Mesothelial cell of epicardium (in vitro differentiated cells): ENCODE measurements around the gene LTB4R2. TPM values are rescaled to one million over a fixed set of nuclear protein-coding genes. Genes with fewer than 3 reads are reported as not detected.

Experiments used
- DNase-seq, 2 experiments: peaks; one replicate each; pipeline ENCODE4 v3.0.0; 2021; ENCODE audit warnings: low spot score in 2 of 2; ENCODE audit not compliant: unreplicated experiment in 2 of 2
- H3K27ac Mint-ChIP-seq: 2 replicates; pipeline ENCODE4 v1.8.0; 2021; ENCODE audit warnings: mixed read lengths
- H3K27me3 Mint-ChIP-seq: 2 replicates; pipeline ENCODE4 v1.8.0; 2021; ENCODE audit warnings: low read depth, mixed read lengths
- H3K36me3 Mint-ChIP-seq: 2 replicates; pipeline ENCODE4 v1.8.0; 2021; ENCODE audit warnings: mixed read lengths
- H3K4me1 Mint-ChIP-seq: 2 replicates; pipeline ENCODE4 v1.8.0; 2021; ENCODE audit warnings: mixed read lengths
- H3K4me3 Mint-ChIP-seq: 2 replicates; pipeline ENCODE4 v1.8.0; 2021; ENCODE audit warnings: mild to moderate bottlenecking, moderate library complexity, mixed read lengths
- H3K9me3 Mint-ChIP-seq: 2 replicates; pipeline ENCODE4 v1.8.0; 2021; ENCODE audit warnings: mixed read lengths
- total RNA-seq: library from RNA; stranded (reverse); gene quantifications from 3 replicates; pipeline ENCODE4 v1.2.1, GENCODE V29; 2021
- TF ChIP-seq, protein P1 (sequence below): fragments of 200-600 bp; sonication (generic); IDR thresholded peaks from one replicate; pipeline ENCODE4 v1.5.0; 2021; ENCODE audit warnings: antibody characterized with exemption; ENCODE audit not compliant: unreplicated experiment

LTB4R2 gene
- total RNA-seq, 1 donor from 2014 or later, result 14.9 TPM

GRCh38 chr14:24315807-24316596 lies 6.1 kb downstream of the LTB4R2 start:
- no peaks in the 10 kb centered on the region for H3K4me1 Mint-ChIP-seq
- DNase-seq, result no peak
- no peaks in the 10 kb centered on the region for H3K9me3 Mint-ChIP-seq
- TF ChIP-seq, protein P1, sequence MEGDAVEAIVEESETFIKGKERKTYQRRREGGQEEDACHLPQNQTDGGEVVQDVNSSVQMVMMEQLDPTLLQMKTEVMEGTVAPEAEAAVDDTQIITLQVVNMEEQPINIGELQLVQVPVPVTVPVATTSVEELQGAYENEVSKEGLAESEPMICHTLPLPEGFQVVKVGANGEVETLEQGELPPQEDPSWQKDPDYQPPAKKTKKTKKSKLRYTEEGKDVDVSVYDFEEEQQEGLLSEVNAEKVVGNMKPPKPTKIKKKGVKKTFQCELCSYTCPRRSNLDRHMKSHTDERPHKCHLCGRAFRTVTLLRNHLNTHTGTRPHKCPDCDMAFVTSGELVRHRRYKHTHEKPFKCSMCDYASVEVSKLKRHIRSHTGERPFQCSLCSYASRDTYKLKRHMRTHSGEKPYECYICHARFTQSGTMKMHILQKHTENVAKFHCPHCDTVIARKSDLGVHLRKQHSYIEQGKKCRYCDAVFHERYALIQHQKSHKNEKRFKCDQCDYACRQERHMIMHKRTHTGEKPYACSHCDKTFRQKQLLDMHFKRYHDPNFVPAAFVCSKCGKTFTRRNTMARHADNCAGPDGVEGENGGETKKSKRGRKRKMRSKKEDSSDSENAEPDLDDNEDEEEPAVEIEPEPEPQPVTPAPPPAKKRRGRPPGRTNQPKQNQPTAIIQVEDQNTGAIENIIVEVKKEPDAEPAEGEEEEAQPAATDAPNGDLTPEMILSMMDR, result no peak
- H3K4me3 Mint-ChIP-seq, result no peak overlapping the region
- H3K27ac Mint-ChIP-seq, result no peak overlapping the region
- peaks cover 28% of the 10 kb centered on the region for H3K27me3 Mint-ChIP-seq
- H3K36me3 Mint-ChIP-seq, result no peaks in the 10 kb centered on the region

DNA sequence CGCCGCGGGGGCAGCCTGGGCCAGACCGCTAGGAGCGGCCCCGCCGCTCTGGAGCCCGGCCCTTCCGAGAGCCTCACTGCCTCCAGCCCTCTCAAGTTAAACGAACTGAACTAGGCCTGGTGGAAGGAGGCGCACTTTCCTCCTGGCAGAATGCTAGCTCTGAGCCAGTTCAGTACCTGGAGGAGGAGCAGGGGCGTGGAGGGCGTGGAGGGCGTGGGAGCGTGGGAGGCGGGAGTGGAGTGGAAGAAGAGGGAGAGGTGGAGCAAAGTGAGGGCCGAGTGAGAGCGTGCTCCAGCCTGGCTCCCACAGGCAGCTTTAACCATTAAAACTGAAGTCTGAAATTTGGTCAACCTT lies 6.6 kb downstream of the LTB4R2 start:
- H3K4me1 Mint-ChIP-seq, result peaks cover 1% of the 10 kb centered on the region
- no peak for DNase-seq
- peaks cover 28% of the 10 kb centered on the region for H3K27me3 Mint-ChIP-seq
- TF ChIP-seq, protein P1, result no peak
- no peak overlapping the region for H3K4me3 Mint-ChIP-seq
- H3K27ac Mint-ChIP-seq, result no peak overlapping the region
- no peaks in the 10 kb centered on the region for H3K36me3 Mint-ChIP-seq
- no peaks in the 10 kb centered on the region for H3K9me3 Mint-ChIP-seq

GRCh38 chr14:24317141-24317928 lies 7.4 kb downstream of the LTB4R2 start:
- Mint-ChIP-seq H3K4me3 (no peak overlapping the region), H3K27ac (no peak overlapping the region), H3K27me3 (peaks cover 28% of the 10 kb centered on the region), H3K4me1 (peaks cover 5% of the 10 kb centered on the region), H3K36me3 (no peaks in the 10 kb centered on the region), H3K9me3 (no peaks in the 10 kb centered on the region)
- DNase-seq, result no peak
- TF ChIP-seq, protein P1, result no peak

- Mint-ChIP-seq H3K36me3 (no peaks in the 10 kb centered on the region), H3K27me3 (peaks cover 28% of the 10 kb centered on the region), H3K4me1 (peaks cover 5% of the 10 kb centered on the region), H3K4me3 (no peak overlapping the region), H3K9me3 (no peaks in the 10 kb centered on the region), H3K27ac (no peak overlapping the region)
- DNase-seq, result no peak
- TF ChIP-seq, protein P1, result no peak
These were observed 11.5 kb downstream of the LTB4R2 start for GRCh38 chr14:24321212-24321975.

- no peak for DNase-seq
- no peaks in the 10 kb centered on the region for H3K36me3 Mint-ChIP-seq
- peaks cover 22% of the 10 kb centered on the region for H3K27me3 Mint-ChIP-seq
- H3K4me1 Mint-ChIP-seq, result peaks cover 5% of the 10 kb centered on the region
- H3K4me3 Mint-ChIP-seq, result no peak overlapping the region
- H3K9me3 Mint-ChIP-seq, result no peaks in the 10 kb centered on the region
- H3K27ac Mint-ChIP-seq, result no peak overlapping the region
- TF ChIP-seq, protein P1, result no peak
These were observed 12.7 kb downstream of the LTB4R2 start for GRCh38 chr14:24322672-24323071.
